ENCODE measurements around the gene ARID4B. TPM values are rescaled to one million over a fixed set of nuclear protein-coding genes. Genes with fewer than 3 reads are reported as not detected.
A peak's percentile ranks its signal among the peaks of the same experiment; 100 is the strongest.

The ARID4B gene
- total and polyA plus RNA-seq, 2 of the 13 experiments (the other 11 are each of a cell fraction or from before 2014, with no cell fraction given), result 9.7 to 24.6 TPM

- TF ChIP-seq ZNF281 (CRISPR knock-in tag; IDR thresholded peaks at IDR 0.05; ENCODE audit: borderline replicate concordance) (no peak; the same call in 1 of the 2 replicates), ZNF501 (CRISPR knock-in tag; IDR thresholded peaks at IDR 0.05) (peak; percentile 88), ZNF530 (CRISPR knock-in tag; IDR thresholded peaks at IDR 0.05; ENCODE audit: low read depth) (no peak), THAP11 (CRISPR knock-in tag; IDR thresholded peaks at IDR 0.05) (peak; percentile 89), SAFB2 (CRISPR knock-in tag; IDR thresholded peaks at IDR 0.05; ENCODE audit: borderline replicate concordance, low read depth) (peak; percentile 47; the same call in 1 of the 2 replicates), THAP9 (CRISPR knock-in tag; IDR thresholded peaks at IDR 0.05; ENCODE audit: borderline replicate concordance) (peak; percentile 99), NONO (IDR thresholded peaks at IDR 0.05) (no peak), NONO (CRISPR knock-in tag; conservative IDR thresholded peaks at IDR 0.05) (peak; percentile 93), ZBTB4 (CRISPR knock-in tag; IDR thresholded peaks at IDR 0.05; ENCODE audit: borderline replicate concordance) (peak; percentile 62; the same call in 1 of the 2 replicates), RORA (CRISPR knock-in tag; IDR thresholded peaks at IDR 0.05) (no peak), ZNF839 (CRISPR knock-in tag; IDR thresholded peaks at IDR 0.05; ENCODE audit: borderline replicate concordance) (peak; percentile 89; the same call in 1 of the 2 replicates), POLR2G (IDR thresholded peaks at IDR 0.05; ENCODE audit: low read depth, low read length) (peak; percentile 92), CCAR2 (optimal IDR thresholded peaks at IDR 0.05; ENCODE audit: low read depth, low read length) (no peak), TRIM24 (CRISPR knock-in tag; IDR thresholded peaks at IDR 0.05) (no peak), SRY (CRISPR knock-in tag; IDR thresholded peaks at IDR 0.05) (peak; percentile 63; the same call in 1 of the 2 replicates), RCOR2 (CRISPR knock-in tag; IDR thresholded peaks at IDR 0.05) (peak; percentile 69; the same call in 1 of the 2 replicates), GTF3A (CRISPR knock-in tag; conservative IDR thresholded peaks at IDR 0.05) (no peak; the same call in 1 of the 2 replicates), ERF (CRISPR knock-in tag; IDR thresholded peaks at IDR 0.05) (no peak; the same call in 1 of the 2 replicates), MAFF (IDR thresholded peaks at IDR 0.05; ENCODE audit: low read depth, low read length) (no peak), ZNF331 (CRISPR knock-in tag; IDR thresholded peaks at IDR 0.05) (peak; percentile 76; the same call in 1 of the 2 replicates), ZNF354B (CRISPR knock-in tag; IDR thresholded peaks at IDR 0.05) (peak; percentile 15)
Measured at GRCh38 chr1:235128456-235129328, 199.3 kb downstream of the ARID4B start, which contains the start of gene TOMM20 (continued).

Measured in HepG2 (cell line).